Transverse colon (tissue), 4 donors: ENCODE data around the gene ANKRD23.

ENCODE experiments used
- CTCF ChIP-seq, 5 experiments: fragments of 200-600 bp in 3 of 5; fragments of 450-650 bp in 2 of 5; sonication (generic) in 3 of 5; IDR thresholded peaks; 1 replicate in 2 of 5; 2 replicates in 3 of 5; pipeline ENCODE4 v1.5.1; 2016 to 2017; ENCODE audit warnings: antibody characterized with exemption in 5 of 5, inconsistent platforms in 3 of 5, mild to moderate bottlenecking in 2 of 5, moderate library complexity in 1 of 5
- EP300 ChIP-seq: sonication (generic); formaldehyde crosslinking; IDR thresholded peaks from one replicate; pipeline ENCODE4 v1.6.1; 2017; ENCODE audit warnings: antibody characterized with exemption, low read depth
- POLR2A ChIP-seq: fragments of 450-650 bp; IDR thresholded peaks from one replicate; pipeline ENCODE4 v1.6.1; 2016; ENCODE audit warnings: antibody characterized with exemption, mild to moderate bottlenecking, moderate library complexity
- POLR2AphosphoS5 ChIP-seq, 3 donors: sonication (generic); formaldehyde crosslinking; IDR thresholded peaks; one replicate each; pipeline ENCODE4 v1.6.1; 2016; ENCODE audit warnings: antibody characterized with exemption in 3 of 3

- TF ChIP-seq EP300 (no peak), CTCF (IDR thresholded peaks at IDR 0.05) (no peak), POLR2A (no peak), POLR2AphosphoS5 (IDR thresholded peaks at IDR 0.05) (no peak)
Observed at GRCh38 chr2:96876269-96877041, 32.6 kb upstream of the ANKRD23 start.
